ENCODE results near the gene SMIM14.
"Not testable (repeated sequence)": the region's sequence is repeated elsewhere in the genome, so short reads cannot be mapped to it uniquely, and the experiment has no call there.

The SMIM14 gene

GRCh38 chr4:39609454-39609931, 29.2 kb downstream of the SMIM14 start:
- no peak for DNase-seq
- intact Hi-C loops (cut with DNase I): no loop called here

GRCh38 chr4:39608451-39608850, 30.2 kb downstream of the SMIM14 start:
- intact Hi-C loops (cut with DNase I): no loop called here
- no peak for DNase-seq

GRCh38 chr4:39606747-39607146, 31.9 kb downstream of the SMIM14 start:
- no peak for DNase-seq
- intact Hi-C loops (cut with DNase I): no loop called here

DNA sequence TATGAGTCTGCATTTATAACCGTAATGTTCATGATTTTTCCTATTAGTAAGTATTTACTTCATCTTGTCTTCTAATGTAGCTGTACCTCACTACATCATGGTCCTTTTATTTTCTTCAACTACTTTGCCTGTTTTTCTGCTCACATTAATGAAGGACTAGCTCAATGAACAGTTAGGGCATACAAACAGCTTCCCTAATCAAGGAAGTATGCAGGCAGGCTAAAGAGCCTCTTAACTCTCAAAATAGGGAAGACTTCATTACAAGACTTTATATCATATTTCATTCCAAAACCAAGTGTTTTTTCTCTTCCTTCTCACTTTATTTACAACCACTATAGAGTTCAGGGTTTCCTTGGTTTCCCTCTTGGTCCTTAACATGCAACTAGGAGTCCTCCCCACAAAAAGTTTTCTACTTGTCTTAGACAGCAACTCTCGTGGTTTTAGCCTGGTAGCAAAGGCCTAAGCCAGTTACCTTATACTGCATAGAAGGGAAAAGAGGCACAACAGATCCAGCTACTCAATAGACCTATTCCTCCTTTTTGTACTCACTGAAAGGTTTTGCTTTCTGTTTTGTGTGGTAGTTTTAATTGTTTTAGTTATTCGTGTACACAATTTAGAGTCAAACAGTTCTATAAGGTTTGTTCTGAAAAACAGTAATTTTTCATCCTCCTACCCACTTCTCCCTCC, 40.8 kb downstream of the SMIM14 start:
- DNase-seq: no peak
- intact Hi-C loops (cut with DNase I): no loop called here

DNA sequence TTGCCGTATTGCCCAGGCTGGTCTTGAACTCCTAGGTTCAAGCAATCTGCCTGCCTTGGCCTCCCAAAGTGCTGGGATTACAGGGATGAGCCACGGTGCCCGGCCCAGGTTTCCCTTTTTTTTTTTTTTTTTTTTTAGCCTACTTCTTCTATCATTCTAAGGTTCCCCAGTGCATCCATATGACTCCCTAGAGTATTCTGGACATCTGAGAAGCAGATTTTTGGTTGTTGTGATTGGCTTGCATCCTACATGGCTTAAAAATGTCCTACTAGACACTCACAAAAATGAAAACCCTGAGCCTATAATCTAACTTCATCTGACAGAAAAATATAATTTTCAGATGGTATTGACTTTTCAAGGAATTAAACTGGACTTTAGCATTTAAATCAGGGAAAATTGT, 41.7 kb downstream of the SMIM14 start:
- DNase-seq: no peak
- intact Hi-C loops (cut with DNase I): no loop called here

GRCh38 chr4:39591290-39591689, 47.4 kb downstream of the SMIM14 start:
- intact Hi-C loops (cut with DNase I): no loop called here
- DNase-seq: no peak

DNA sequence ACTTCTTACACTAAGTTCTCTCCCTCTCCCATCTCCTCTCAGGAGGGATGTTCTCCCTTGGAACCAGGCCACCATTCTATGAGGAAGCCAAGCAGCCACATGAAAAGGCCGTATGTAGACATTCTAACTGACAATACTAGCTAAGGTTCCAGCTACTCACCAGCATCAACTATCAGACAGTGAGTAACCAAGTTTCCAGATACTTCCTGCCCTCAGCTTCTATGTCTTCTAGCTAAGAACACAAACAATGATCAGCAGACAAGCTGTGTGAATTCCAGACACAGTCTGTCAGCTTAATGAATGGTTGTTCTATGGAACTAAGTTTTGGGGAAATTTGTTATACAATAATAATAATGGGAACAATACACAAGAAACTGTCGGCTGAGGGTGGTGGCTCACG, 50.8 kb downstream of the SMIM14 start:
- intact Hi-C loops (cut with DNase I): no loop called here

GRCh38 chr4:39574946-39575345, 63.7 kb downstream of the SMIM14 start:
- no peak for DNase-seq
- intact Hi-C loops (cut with DNase I): no loop called here

More for the DNA sequence above, 50.8 kb downstream of the SMIM14 start:
- no peak for DNase-seq

DNA sequence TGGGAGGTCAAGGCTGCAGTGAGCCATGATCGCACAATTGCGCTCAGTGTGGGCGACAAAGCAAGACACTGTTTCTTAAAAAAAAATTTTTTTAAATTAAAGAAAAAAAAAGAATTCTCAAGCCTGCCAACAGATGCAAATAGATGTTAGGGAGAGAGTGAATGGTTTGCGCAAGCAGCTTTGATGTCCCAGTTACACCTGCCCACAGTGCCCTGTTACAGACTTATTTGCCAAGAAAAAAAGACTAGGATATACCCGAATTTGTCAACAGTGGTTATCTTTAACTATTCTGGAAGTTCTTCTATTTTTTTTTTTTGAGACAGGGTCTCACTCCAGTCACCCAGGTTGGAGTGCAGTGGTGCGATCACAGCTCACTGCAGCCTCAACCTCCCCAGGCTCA, 67.2 kb downstream of the SMIM14 start:
- DNase-seq: peak in 1 of 10 donors; percentile 7
- intact Hi-C loops (cut with DNase I): no loop called here

GRCh38 chr4:39571054-39571453, 67.6 kb downstream of the SMIM14 start:
- no peak for DNase-seq
- intact Hi-C loops (cut with DNase I): no loop called here

GRCh38 chr4:39569209-39569608, 69.5 kb downstream of the SMIM14 start:
- DNase-seq: no peak
- intact Hi-C loops (cut with DNase I): no loop called here

- intact Hi-C loops (cut with DNase I): no loop called here
Observed at GRCh38 chr4:39568805-39569204, 69.9 kb downstream of the SMIM14 start.

GRCh38 chr4:39565878-39566600, 72.6 kb downstream of the SMIM14 start:
- DNase-seq: no peak
- intact Hi-C loops (cut with DNase I): no loop called here

More at GRCh38 chr4:39568805-39569204, 69.9 kb downstream of the SMIM14 start:
- DNase-seq: no peak

DNA sequence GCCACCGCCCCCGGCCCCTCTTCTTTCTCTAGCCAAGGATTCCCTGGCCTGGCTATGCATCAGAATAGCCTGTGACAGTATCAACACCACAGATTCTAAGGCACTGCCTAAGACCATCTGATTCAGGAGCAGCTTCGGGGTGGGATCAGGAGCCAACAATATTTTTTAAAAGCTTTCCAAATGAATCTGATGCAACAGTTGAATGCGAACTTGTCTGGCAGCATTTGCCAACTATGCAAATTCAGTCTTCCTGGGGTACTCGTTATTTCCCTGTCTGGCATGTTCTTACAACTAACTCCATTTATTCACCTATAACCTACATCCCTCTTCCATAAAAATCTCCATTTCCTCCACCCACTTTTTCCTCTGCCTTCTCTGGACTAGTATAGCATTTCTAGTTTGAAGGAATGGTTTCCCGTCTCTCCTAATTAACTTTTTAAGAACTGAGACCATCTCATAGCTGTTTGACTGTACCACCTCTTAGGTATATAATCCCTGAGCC, 75.3 kb downstream of the SMIM14 start:
- no peak for DNase-seq
- intact Hi-C loops (cut with DNase I): no loop called here

- DNase-seq: no peak
- intact Hi-C loops (cut with DNase I): no loop called here
Observed at GRCh38 chr4:39562792-39563191, 75.9 kb downstream of the SMIM14 start.

DNA sequence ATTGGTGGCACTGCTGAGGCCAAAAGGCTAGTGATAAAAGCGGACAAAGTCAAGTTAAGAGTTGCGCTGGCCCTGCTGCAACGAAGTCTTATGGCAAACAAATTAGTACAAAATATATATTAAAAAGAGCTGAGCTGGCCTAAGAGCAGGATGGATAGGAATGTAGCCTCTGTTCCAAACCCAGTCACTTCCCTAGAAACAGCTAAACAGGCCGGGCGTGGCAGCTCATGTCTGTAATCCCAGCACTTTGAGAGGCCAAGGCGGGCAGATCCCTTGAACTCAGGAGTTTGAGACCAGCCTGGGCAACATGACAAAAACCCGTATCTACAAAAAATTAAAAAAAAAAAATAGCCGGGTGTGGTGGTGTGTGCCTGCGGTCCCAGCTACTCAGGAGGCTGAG, 79.0 kb downstream of the SMIM14 start:
- DNase-seq: no peak

GRCh38 chr4:39555472-39555871, 83.2 kb downstream of the SMIM14 start:
- intact Hi-C loops (cut with DNase I): no loop called here
- peak in 1 of 10 donors; percentile 53 for DNase-seq

More for the DNA sequence above, 79.0 kb downstream of the SMIM14 start:
- intact Hi-C loops (cut with DNase I): no loop called here

- no peak for DNase-seq
- intact Hi-C loops (cut with DNase I): no loop called here
Observed at GRCh38 chr4:39548425-39549067, 90.1 kb downstream of the SMIM14 start.

- intact Hi-C loops (cut with DNase I): no loop called here
Observed at GRCh38 chr4:39544580-39545315, 93.9 kb downstream of the SMIM14 start.

DNA sequence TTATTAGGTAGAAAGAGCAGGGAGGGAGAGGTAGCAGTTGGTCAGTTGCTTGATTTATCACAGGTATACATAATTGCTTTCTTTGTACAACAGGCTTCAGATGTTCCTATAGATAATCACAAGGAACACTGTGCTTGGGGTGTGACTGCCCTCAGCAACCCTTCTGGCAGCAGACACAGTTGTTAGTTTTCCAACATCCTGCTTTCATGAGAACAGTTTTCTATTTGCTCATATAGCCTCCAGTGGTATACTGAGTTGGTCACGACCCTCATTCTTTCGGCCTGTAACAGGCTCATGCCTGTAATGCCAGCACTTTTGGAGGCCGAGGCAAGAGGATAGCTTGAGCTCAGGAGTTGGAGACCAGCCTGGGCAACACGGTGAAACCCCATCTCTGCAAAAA, 94.6 kb downstream of the SMIM14 start:
- DNase-seq; intact Hi-C loops (cut with DNase I): not testable (repeated sequence)

More at GRCh38 chr4:39544580-39545315, 93.9 kb downstream of the SMIM14 start:
- no peak for DNase-seq

- intact Hi-C loops (cut with DNase I): no loop called here
- DNase-seq: no peak
Observed at GRCh38 chr4:39543034-39543433, 95.6 kb downstream of the SMIM14 start.
